A172 (cell line): ENCODE measurements around the gene OPCML. TPM values are rescaled to one million over a fixed set of nuclear protein-coding genes. Genes with fewer than 3 reads are reported as not detected.

Experiments
- DNase-seq: peaks from one replicate; pipeline ENCODE4 v3.0.0-alpha.2; 2015; ENCODE audit warnings: low spot score
- total RNA-seq: library from RNA; depleted of rRNA; stranded (reverse); fragments of >200 nt; shearing (Covaris generic); gene quantifications from 2 replicates; pipeline ENCODE4 v1.2.3, GENCODE V29; 2014

OPCML gene
- total RNA-seq, 1 experiment from 2014 or later, result not detected

- no peak for DNase-seq
These were observed 171.2 kb downstream of the OPCML start for GRCh38 chr11:133360860-133361688.

GRCh38 chr11:133355095-133355494 is 177.2 kb downstream of the OPCML start:
- no peak for DNase-seq

- no peak for DNase-seq
These were observed 178.2 kb downstream of the OPCML start for GRCh38 chr11:133354069-133354468.

- no peak for DNase-seq
These were observed 182.3 kb downstream of the OPCML start for GRCh38 chr11:133350045-133350444.

GRCh38 chr11:133347988-133348387 is 184.3 kb downstream of the OPCML start:
- DNase-seq, result no peak

- no peak for DNase-seq
These were observed 186.2 kb downstream of the OPCML start for GRCh38 chr11:133346137-133346536.

- DNase-seq, result peak; percentile 1
These were observed 188.3 kb downstream of the OPCML start for GRCh38 chr11:133343951-133344350.

- DNase-seq, result no peak
These were observed 192.7 kb downstream of the OPCML start for GRCh38 chr11:133339495-133340140.

- no peak for DNase-seq
These were observed 193.7 kb downstream of the OPCML start for GRCh38 chr11:133338588-133338987.

- no peak for DNase-seq
These were observed 194.3 kb downstream of the OPCML start for GRCh38 chr11:133337951-133338418.

GRCh38 chr11:133337193-133337592 is 195.1 kb downstream of the OPCML start:
- DNase-seq, result no peak

- DNase-seq, result no peak
These were observed 201.3 kb downstream of the OPCML start for GRCh38 chr11:133331031-133331430.

- no peak for DNase-seq
These were observed 205.5 kb downstream of the OPCML start for GRCh38 chr11:133326849-133327248.

GRCh38 chr11:133326332-133326731 is 206.0 kb downstream of the OPCML start:
- no peak for DNase-seq

GRCh38 chr11:133325711-133326110 is 206.6 kb downstream of the OPCML start:
- DNase-seq, result no peak

- DNase-seq, result no peak
These were observed 208.9 kb downstream of the OPCML start for GRCh38 chr11:133323354-133323753.

- DNase-seq, result no peak
These were observed 214.1 kb downstream of the OPCML start for GRCh38 chr11:133318221-133318620.

- no peak for DNase-seq
These were observed 221.1 kb downstream of the OPCML start for GRCh38 chr11:133311230-133311629.

GRCh38 chr11:133306019-133306418 is 226.3 kb downstream of the OPCML start:
- no peak for DNase-seq

GRCh38 chr11:133305208-133305956 is 226.9 kb downstream of the OPCML start:
- DNase-seq, result no peak

- DNase-seq, result no peak
These were observed 229.0 kb downstream of the OPCML start for GRCh38 chr11:133303262-133303661.

- no peak for DNase-seq
These were observed 230.2 kb downstream of the OPCML start for GRCh38 chr11:133302056-133302455.
